HepG2 (cell line): ENCODE measurements around the gene ADGRV1. TPM values are rescaled to one million over a fixed set of nuclear protein-coding genes. Genes with fewer than 3 reads are reported as not detected.

Experiments used
- ATAC-seq: fragments of 200-7000 bp; cut with Tn5 transposase; 3 replicates; pipeline ENCODE4 v1.9.1; 2020; ENCODE audit warnings: mild to moderate bottlenecking, moderate library complexity
- BruUV-seq: library from RNA; stranded (reverse); fragments of 400-500 nt; replicated peaks from 2 replicates; lab custom pipeline; 2021; lab: Mats Ljungman, UMichigan
- CTCF ChIA-PET: fragments of 300-600 bp; formaldehyde crosslinking; extraction: SDS; loops from one replicate; lab custom pipeline; 2021; ENCODE audit warnings: low total read pairs, inconsistent platforms, low intra/inter-chr PET ratio; lab: Yijun Ruan, JAX
- POLR2A ChIA-PET: fragments of 350-600 bp; sonication (Branson Sonifier 250); formaldehyde crosslinking; loops from one replicate; lab custom pipeline; 2020; ENCODE audit warnings: antibody characterized with exemption, inconsistent platforms; lab: Yijun Ruan, JAX
- DNase-seq: peaks from one replicate; pipeline ENCODE4 v3.0.0-alpha.2; 2015; ENCODE audit warnings: low spot score
- FAIRE-seq: peaks from 3 replicates; lab custom pipeline; 2011; peaks lifted over from hg19 to GRCh38; lab: Jason Lieb, UNC
- H2AFZ ChIP-seq: one replicate; pipeline ENCODE4 v1.6.1; 2011; ENCODE audit warnings: low read length, inconsistent platforms
- H3K27ac ChIP-seq: fragments of 300-600 bp; 3 replicates; pipeline ENCODE4 v1.8.0; 2011; ENCODE audit warnings: mixed run types, mild to moderate bottlenecking, mixed read lengths, low read length, inconsistent platforms; ENCODE audit not compliant: insufficient read depth; ENCODE audit errors: extremely low read length
- H3K27me3 ChIP-seq, 2 experiments: fragments of 200-600 bp in 1 of 2; 2 replicates in 1 of 2; 3 replicates in 1 of 2; pipeline versions ENCODE4 v1.6.0 to v1.8.0; 2011; ENCODE audit warnings: low read length in 2 of 2, mild to moderate bottlenecking in 2 of 2, moderate library complexity in 2 of 2, inconsistent platforms in 1 of 2; ENCODE audit not compliant: insufficient read depth in 2 of 2, control insufficient read depth in 1 of 2
- H3K36me3 ChIP-seq, 2 experiments: fragments of 200-600 bp in 1 of 2; replicated peaks in 1 of 2; 2 replicates in 1 of 2; 3 replicates in 1 of 2; pipeline versions ENCODE4 v1.5.1 to v1.8.0; 2011; ENCODE audit warnings: low read length in 2 of 2, inconsistent platforms in 1 of 2; ENCODE audit not compliant: insufficient read depth in 2 of 2, control insufficient read depth in 1 of 2
- H3K4me1 ChIP-seq: 2 replicates; pipeline ENCODE4 v1.5.1; 2012; ENCODE audit warnings: low read length, inconsistent platforms; ENCODE audit not compliant: insufficient read depth
- H3K4me2 ChIP-seq: 2 replicates; pipeline ENCODE4 v1.6.0; 2011; ENCODE audit warnings: low read depth, low read length, inconsistent platforms
- H3K4me3 ChIP-seq, 3 experiments: fragments of 200-600 bp in 1 of 3; sonication (generic), shearing (Covaris generic) in 1 of 3; replicated peaks in 1 of 3; 2 replicates each; pipeline ENCODE4 v1.5.1; 2011 to 2016; ENCODE audit warnings: low read length in 3 of 3, inconsistent platforms in 2 of 3, low read depth in 2 of 3, mild to moderate bottlenecking in 2 of 3, control low read depth in 1 of 3, mixed read lengths in 1 of 3; ENCODE audit not compliant: insufficient read depth in 1 of 3
- H3K79me2 ChIP-seq: one replicate; pipeline ENCODE4 v1.6.1; 2011; ENCODE audit warnings: low read length, inconsistent platforms; ENCODE audit not compliant: insufficient read depth
- H3K9ac ChIP-seq: 2 replicates; pipeline ENCODE4 v1.6.0; 2011; ENCODE audit warnings: mild to moderate bottlenecking, low read depth, low read length, inconsistent platforms; ENCODE audit not compliant: insufficient read depth
- H3K9me3 ChIP-seq: 2 replicates; pipeline ENCODE4 v1.5.1; 2012; ENCODE audit warnings: mild to moderate bottlenecking, low read length
- H4K20me1 ChIP-seq: 2 replicates; pipeline ENCODE4 v1.6.0; 2011; ENCODE audit warnings: inconsistent platforms, mild to moderate bottlenecking, low read length, moderate library complexity; ENCODE audit not compliant: insufficient read depth
- AGO1 ChIP-seq: fragments of 200-400 bp; formaldehyde crosslinking; IDR thresholded peaks from 2 replicates; pipeline ENCODE4 v1.6.1; 2017; ENCODE audit warnings: mild to moderate bottlenecking, low read depth, low read length, moderate library complexity; ENCODE audit not compliant: poor library complexity, severe bottlenecking
- ATM ChIP-seq: fragments of 450-650 bp; IDR thresholded peaks from 2 replicates; pipeline ENCODE4 v1.7.1; 2017; ENCODE audit warnings: mild to moderate bottlenecking, borderline replicate concordance
- MZF1 ChIP-seq: sonication (generic); formaldehyde crosslinking; IDR thresholded peaks from 2 replicates; pipeline ENCODE4 v1.8.1; 2023; ENCODE audit warnings: mild to moderate bottlenecking, missing genetic modification reagents, borderline replicate concordance
- PAXIP1 ChIP-seq: sonication (generic); formaldehyde crosslinking; conservative IDR thresholded peaks from 2 replicates; pipeline ENCODE4 v1.4.0; 2020; ENCODE audit warnings: mild to moderate bottlenecking, missing genetic modification reagents, moderate library complexity
- POGK ChIP-seq: sonication (generic); formaldehyde crosslinking; conservative IDR thresholded peaks from 2 replicates; pipeline ENCODE4 v1.8.0; 2022; ENCODE audit warnings: mild to moderate bottlenecking, moderate library complexity, missing genetic modification reagents
- STAT6 ChIP-seq: sonication (generic); formaldehyde crosslinking; IDR thresholded peaks from 2 replicates; pipeline ENCODE4 v1.4.0; 2020; ENCODE audit warnings: missing genetic modification reagents, mild to moderate bottlenecking, borderline replicate concordance
- ZFP36L2 ChIP-seq: sonication (generic); formaldehyde crosslinking; IDR thresholded peaks from 2 replicates; pipeline ENCODE4 v1.4.0; 2020; ENCODE audit warnings: missing genetic modification reagents
- ZNF17 ChIP-seq: sonication (generic); formaldehyde crosslinking; IDR thresholded peaks from 2 replicates; pipeline ENCODE4 v1.5.0; 2020; ENCODE audit warnings: mild to moderate bottlenecking, missing genetic modification reagents
- ZNF468 ChIP-seq: sonication (generic); formaldehyde crosslinking; IDR thresholded peaks from 2 replicates; pipeline ENCODE4 v1.8.0; 2022; ENCODE audit warnings: mild to moderate bottlenecking, moderate library complexity, missing genetic modification reagents
- ZNF644 ChIP-seq: IDR thresholded peaks from 2 replicates; pipeline ENCODE4 v1.6.1; 2016; ENCODE audit warnings: low read depth
- WGBS: methylation state at CpG from one replicate; pipeline ENCODE4 v1.1.6; 2017; ENCODE audit warnings: low lambda C conversion rate; 5-methylcytosine and 5-hydroxymethylcytosine counted together
- in situ Hi-C: cut with HindIII; loops from 2 replicates; pipeline ENCODE4 v1.10.0; 2017; ENCODE audit warnings: low pct_unique_long_range_greater_than_20kb; ENCODE audit not compliant: extremely low pct_ligation_motif_present
- intact Hi-C: fragments of 100-400 bp; cut with micrococcal nuclease; formaldehyde crosslinking; loops from one replicate; pipeline ENCODE4 v1.10.0; 2022; ENCODE audit not compliant: unreplicated experiment
- polyA plus RNA-seq, 8 experiments: library from polyadenylated mRNA; depleted of rRNA in 3 of 8; stranded (reverse) in 7 of 8; unstranded in 1 of 8; fragments of >200 nt; fragmentation: Illumina TruSeq in 4 of 8; extraction: Trizol in 4 of 8; gene quantifications; 2 replicates each; pipeline versions ENCODE4 v1.2.1 to v1.2.3, GENCODE V29; 2011 to 2016; ENCODE audit warnings: low read depth in 4 of 8, missing spikeins in 1 of 8, mixed read lengths in 1 of 8; ENCODE audit not compliant: insufficient read depth in 1 of 8
- total RNA-seq, 5 experiments: library from RNA; depleted of rRNA; stranded (reverse); fragments of >200 nt; fragmentation: Illumina TruSeq; extraction: Trizol; gene quantifications; 2 replicates each; pipeline ENCODE4 v1.2.3, GENCODE V29; 2016; ENCODE audit warnings: low read depth in 1 of 5

Gene ADGRV1
- total and polyA plus RNA-seq, 2 of the 13 experiments (the other 11 are each of a cell fraction or from before 2014, with no cell fraction given): 1.7 to 3.9 TPM

- TF ChIP-seq PAXIP1: no peak
- TF ChIP-seq AGO1: no peak
- TF ChIP-seq ATM: no peak
- no peak for TF ChIP-seq POGK (CRISPR knock-in tag)
- TF ChIP-seq ZNF17 (CRISPR knock-in tag): no peak
- no peak for TF ChIP-seq MZF1 (CRISPR knock-in tag)
Measured at GRCh38 chr5:90803381-90803780, 244.8 kb downstream of the ADGRV1 start (continued).

- FAIRE-seq: no peak
- Histone ChIP-seq H3K4me1 (no peaks in the 10 kb centered on the region), H4K20me1 (no peaks in the 10 kb centered on the region), H3K27me3 (peaks cover 0 to 5% of the 10 kb centered on the region in 2 experiments; a peak in 1 of 5 replicates), H2AFZ (no peak overlapping the region), H3K4me2 (no peak overlapping the region), H3K36me3 (no peaks in the 10 kb centered on the region), H3K9me3 (no peaks in the 10 kb centered on the region), H3K4me3 (no peak overlapping the region), H3K79me2 (no peaks in the 10 kb centered on the region), H3K9ac (no peak overlapping the region), H3K27ac (no peak overlapping the region)
- ChIA-PET CTCF (no interaction called here), POLR2A (no interaction called here)
- intact Hi-C loops: no loop called here
- DNase-seq: no peak
- no TSS peak for BruUV-seq
- in situ Hi-C loops: no loop called here
- no peak for TF ChIP-seq ZFP36L2 (CRISPR knock-in tag)
- no peak for TF ChIP-seq STAT6 (CRISPR knock-in tag)
- no peak for TF ChIP-seq ZNF468
- TF ChIP-seq ZNF644 (CRISPR knock-in tag): no peak
- 0% methylated on average over 2 of the region's 2 CpGs for WGBS
- ATAC-seq: no peak
Measured at GRCh38 chr5:90803876-90804275, 245.3 kb downstream of the ADGRV1 start.
